ENCODE data around the gene SNAP25. TPM values are rescaled to one million over a fixed set of nuclear protein-coding genes. Genes with fewer than 3 reads are reported as not detected.
A peak's percentile ranks its signal among the peaks of the same experiment; 100 is the strongest.

The SNAP25 gene
- total RNA-seq, 1 donor from 2014 or later, result 2.2 TPM

DNA sequence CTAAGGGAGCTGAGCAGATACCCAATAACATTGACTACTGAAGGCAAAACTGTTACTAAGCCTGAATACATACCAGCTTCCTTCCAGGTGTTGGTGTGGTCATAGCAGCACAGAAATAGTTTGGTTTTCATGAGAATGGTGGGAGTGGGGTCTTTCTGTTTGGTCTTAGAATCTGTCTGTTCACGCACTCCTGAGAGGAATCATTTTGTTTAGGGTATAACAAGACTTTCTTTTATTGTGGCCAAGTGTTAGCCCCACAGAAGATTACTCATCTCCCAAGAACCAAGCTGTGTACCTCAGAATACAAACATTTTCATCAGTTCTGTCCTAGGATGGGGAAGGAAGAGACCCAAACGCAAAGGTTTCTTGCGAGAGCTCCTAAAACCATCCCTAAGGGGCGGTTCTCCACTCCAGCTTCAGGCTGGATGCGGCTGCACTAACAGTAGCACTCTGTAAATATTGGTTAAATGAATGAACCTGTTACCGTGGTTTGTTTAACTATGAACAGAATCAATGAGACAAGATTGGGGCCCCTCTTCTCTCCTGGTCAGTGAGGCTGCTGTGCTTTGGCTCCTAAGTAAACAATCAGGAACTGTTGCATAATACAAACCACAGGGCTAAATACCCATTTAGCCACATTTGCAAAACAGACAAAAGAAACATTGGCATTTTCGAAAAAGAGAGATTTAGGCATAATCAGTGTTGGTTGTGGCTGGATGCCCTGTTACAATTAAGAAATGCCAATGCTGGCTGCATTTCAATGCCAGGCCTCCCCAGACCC is 44.9 kb downstream of the SNAP25 start:
- no peak for DNase-seq

GRCh38 chr20:10264166-10264558 is 45.5 kb downstream of the SNAP25 start:
- peak; percentile 22 for DNase-seq

- DNase-seq, result no peak
Measured at GRCh38 chr20:10268636-10269035, 50.0 kb downstream of the SNAP25 start.

- DNase-seq, result no peak
Measured at GRCh38 chr20:10270630-10271029, 52.0 kb downstream of the SNAP25 start.

- DNase-seq, result peak; percentile 71
Measured at GRCh38 chr20:10271494-10272219, 53.0 kb downstream of the SNAP25 start.

DNA sequence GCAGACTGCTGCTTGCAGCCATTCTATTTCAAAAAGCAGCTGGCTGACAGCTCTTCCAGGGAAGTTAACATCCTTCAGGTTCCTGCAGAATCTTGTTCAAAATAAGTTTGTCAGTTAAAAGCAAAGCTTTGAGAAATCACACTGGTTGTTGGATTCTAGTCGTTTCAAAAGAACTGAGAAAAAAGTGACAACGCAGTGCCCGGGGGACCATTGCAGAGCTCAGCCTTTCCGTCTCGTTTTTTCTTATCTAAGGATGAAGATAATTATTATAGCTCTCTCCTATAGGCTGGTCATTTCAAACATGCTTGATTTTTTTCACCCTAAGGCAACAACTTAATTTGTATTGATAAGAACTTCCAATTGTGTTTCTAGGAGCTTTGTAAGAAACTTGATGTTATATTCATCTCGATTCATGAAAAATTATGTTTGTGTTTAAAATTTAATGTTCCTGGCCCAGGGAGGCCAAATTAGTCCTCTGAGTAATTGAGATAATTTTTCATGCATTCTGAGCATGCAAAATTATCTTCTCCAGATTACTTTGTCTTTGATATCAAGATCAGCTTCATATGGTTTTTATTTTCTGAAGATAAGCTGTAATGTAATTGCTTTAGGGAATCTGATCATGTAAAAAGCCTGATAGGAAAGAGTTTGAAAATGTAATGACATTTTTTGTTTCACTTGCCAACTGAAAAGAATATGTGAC is 58.4 kb downstream of the SNAP25 start:
- no peak for DNase-seq

DNA sequence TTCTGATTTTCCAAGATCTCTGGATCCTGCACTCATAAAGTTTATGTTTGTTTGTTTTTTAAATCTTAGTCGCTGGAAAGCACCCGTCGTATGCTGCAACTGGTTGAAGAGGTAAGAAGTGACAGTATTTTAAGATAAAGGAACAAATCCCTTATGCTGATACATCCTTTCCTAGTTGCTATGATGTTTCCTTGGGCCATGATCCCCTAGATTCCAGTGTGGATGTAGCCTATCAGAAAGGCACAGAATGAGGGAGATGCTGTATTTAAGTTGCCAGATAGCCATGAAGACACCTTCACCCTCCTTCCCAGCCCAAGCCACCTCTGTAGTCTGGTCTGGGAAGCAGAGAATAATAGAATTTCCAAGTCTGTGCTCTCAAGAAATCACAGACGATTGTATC is 59.0 kb downstream of the SNAP25 start:
- no peak for DNase-seq

- no peak for DNase-seq
Measured at GRCh38 chr20:10278412-10278811, 59.8 kb downstream of the SNAP25 start.

- DNase-seq, result no peak
Measured at GRCh38 chr20:10280018-10280908, 61.6 kb downstream of the SNAP25 start.

DNA sequence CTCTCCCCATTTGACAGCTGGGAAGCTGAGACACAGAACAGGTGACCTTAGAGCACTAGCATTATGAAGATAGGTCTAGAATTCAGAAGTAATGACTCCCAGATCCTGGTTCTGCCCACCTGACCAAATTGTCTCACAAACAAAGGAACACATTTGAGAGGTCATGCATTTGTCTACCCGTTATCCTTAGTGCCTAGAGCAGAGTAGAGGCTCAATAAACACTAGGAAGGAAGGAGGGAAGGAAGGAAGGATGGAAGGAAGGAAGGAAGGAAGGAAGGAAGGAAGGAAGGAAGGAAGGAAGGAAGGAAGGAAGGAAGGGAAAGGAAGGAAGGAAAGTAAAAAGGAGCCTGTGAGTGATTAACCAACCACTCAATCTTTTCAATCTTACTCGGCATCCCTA is 63.3 kb downstream of the SNAP25 start:
- no peak for DNase-seq

GRCh38 chr20:10282979-10283456 is 64.4 kb downstream of the SNAP25 start:
- DNase-seq, result no peak

- DNase-seq, result no peak
Measured at GRCh38 chr20:10286356-10286755, 67.7 kb downstream of the SNAP25 start.

DNA sequence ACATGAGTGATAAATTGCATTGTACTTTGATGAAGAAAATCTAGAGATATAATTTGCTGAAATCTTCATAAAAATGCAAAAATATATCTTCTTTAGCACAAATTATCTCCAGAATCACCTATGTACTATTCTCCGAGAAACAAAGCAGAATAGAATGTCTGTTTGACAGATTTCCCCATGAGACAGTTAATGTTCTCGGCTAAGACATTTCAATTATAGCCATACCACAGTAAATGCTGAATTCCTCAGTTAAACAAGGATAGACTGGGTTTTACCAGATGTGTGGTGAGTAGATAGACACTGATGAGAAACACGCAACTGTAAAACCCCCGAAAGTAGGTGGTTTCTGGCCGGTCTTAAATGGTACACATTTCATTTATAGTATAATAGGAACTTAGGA is 69.8 kb downstream of the SNAP25 start:
- no peak for DNase-seq

- DNase-seq, result no peak
Measured at GRCh38 chr20:10288954-10289646, 70.5 kb downstream of the SNAP25 start.

GRCh38 chr20:10291568-10292248 is 73.1 kb downstream of the SNAP25 start:
- DNase-seq, result no peak

DNA sequence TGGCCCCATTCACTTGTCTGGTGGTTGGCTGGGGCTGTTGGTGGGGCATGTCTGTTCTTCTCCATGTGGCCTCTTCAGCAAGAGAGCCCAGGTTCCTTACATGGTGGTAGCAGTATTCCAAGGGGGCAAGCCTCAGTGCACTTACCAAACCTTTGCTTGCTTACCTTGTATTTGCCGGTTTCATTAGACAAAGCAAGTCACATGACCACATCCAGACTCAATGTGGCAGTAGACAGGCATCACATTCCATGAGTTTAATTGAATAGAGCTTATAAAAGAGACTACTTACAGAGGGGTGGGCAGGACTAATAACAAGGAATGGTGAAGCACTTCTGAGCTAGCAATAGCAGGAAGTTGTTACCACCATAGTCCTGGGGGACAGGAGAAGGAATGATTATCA is 78.6 kb downstream of the SNAP25 start:
- no peak for DNase-seq

- no peak for DNase-seq
Measured at GRCh38 chr20:10297684-10298240, 79.1 kb downstream of the SNAP25 start.

DNA sequence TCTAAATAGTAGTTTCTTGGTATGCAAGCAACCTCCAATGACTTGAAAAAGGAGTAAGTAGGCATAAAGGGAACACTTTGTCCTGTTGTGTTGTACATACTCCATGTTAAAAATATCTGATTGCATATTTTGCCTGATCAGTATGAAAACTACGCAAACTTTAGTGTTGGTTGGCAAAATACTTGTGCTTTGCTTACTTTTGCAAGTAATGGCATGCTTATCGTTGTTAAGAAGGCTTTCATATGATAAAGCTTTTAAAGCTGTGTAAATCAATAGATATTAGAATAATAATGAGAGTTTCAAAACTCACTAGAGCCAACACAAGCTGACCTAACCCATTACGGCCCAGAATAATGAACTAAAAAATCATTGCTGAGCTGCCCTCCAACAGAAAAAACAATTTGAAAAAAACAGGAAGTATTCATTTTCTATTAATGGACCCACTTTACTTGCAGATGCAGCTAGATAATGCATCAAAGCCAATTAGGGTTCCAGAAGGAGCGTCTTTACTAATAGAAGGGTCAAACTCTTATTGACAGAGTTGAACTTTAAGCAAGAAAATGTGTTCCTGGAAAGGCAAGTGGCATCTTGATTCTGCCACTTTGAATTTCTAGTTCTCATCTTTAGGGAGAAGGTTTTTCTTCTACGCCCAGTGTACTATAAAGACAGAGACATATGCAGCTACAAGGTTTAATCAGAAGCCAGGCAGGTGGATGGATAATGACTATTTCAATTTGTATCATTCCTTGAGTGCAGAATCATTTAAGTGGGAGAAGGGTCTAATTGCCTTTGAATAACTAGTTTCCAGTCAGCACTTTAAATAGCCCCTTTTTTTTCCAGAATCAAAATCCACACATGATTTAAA is 82.2 kb downstream of the SNAP25 start:
- no peak for DNase-seq

GRCh38 chr20:10303852-10304251 is 85.2 kb downstream of the SNAP25 start:
- no peak for DNase-seq
